GM20000 (cell line): ENCODE measurements around the gene MXI1.

ENCODE experiments used
- DNase-seq: peaks from one replicate; pipeline ENCODE4 v3.0.0; 2012; ENCODE audit warnings: low spot score
- CTCF ChIP-seq: IDR thresholded peaks from 2 replicates; pipeline ENCODE4 v1.5.1; 2012; ENCODE audit warnings: mild to moderate bottlenecking, control low read depth; ENCODE audit errors: extremely low read depth, missing control alignments

The MXI1 gene

GRCh38 chr10:110305767-110306451 is 98.5 kb downstream of the MXI1 start:
- peak; percentile 43 for TF ChIP-seq CTCF
- DNase-seq: peak; percentile 68

- TF ChIP-seq CTCF: no peak
- DNase-seq: no peak
Observed at GRCh38 chr10:110306452-110306768, 99.0 kb downstream of the MXI1 start.

- DNase-seq: no peak
- TF ChIP-seq CTCF: no peak
Observed at GRCh38 chr10:110307805-110308204, 100.4 kb downstream of the MXI1 start.

GRCh38 chr10:110310741-110311140 is 103.3 kb downstream of the MXI1 start:
- no peak for TF ChIP-seq CTCF
- DNase-seq: no peak

GRCh38 chr10:110311357-110311949 is 104.0 kb downstream of the MXI1 start:
- peak; percentile 43 for DNase-seq
- peak; percentile 69 for TF ChIP-seq CTCF

GRCh38 chr10:110312206-110312605 is 104.8 kb downstream of the MXI1 start:
- TF ChIP-seq CTCF: no peak
- no peak for DNase-seq

- no peak for DNase-seq
- TF ChIP-seq CTCF: no peak
Observed at GRCh38 chr10:110313674-110314073, 106.3 kb downstream of the MXI1 start.
